ENCODE data around the gene LYRM2.

DNA sequence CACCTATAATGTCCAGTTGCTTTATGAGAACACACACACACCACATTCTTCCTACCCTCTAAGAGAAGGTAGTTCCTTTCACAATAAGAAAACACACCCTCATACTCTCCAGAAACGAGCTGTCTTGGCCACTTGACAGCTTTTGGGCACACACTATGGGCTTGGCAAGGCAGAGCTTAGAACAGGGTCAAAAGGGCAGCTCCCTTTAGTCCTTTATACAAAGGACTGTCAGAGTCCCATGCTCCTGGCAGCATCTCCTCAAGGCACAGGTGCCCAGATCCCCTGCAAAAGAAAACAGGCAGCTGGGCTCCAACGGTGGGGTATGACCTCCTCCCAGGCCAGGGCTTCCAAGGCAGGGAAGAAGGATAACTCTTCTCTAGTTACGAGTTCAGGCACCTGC is 4.9 kb upstream of the LYRM2 start:
- no peak for TF ChIP-seq EZH2 (IDR thresholded peaks at IDR 0.05; ENCODE audit: borderline replicate concordance)
- TF ChIP-seq, protein P1, sequence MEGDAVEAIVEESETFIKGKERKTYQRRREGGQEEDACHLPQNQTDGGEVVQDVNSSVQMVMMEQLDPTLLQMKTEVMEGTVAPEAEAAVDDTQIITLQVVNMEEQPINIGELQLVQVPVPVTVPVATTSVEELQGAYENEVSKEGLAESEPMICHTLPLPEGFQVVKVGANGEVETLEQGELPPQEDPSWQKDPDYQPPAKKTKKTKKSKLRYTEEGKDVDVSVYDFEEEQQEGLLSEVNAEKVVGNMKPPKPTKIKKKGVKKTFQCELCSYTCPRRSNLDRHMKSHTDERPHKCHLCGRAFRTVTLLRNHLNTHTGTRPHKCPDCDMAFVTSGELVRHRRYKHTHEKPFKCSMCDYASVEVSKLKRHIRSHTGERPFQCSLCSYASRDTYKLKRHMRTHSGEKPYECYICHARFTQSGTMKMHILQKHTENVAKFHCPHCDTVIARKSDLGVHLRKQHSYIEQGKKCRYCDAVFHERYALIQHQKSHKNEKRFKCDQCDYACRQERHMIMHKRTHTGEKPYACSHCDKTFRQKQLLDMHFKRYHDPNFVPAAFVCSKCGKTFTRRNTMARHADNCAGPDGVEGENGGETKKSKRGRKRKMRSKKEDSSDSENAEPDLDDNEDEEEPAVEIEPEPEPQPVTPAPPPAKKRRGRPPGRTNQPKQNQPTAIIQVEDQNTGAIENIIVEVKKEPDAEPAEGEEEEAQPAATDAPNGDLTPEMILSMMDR (IDR thresholded peaks at IDR 0.05; ENCODE audit: poor library complexity): no peak
- TF ChIP-seq EZH2phosphoT487 (IDR thresholded peaks at IDR 0.05; ENCODE audit: low read depth, severe bottlenecking, unreplicated experiment): no peak

Data from hepatocyte (in vitro differentiated cells).